Skin of body (tissue), 2 donors: ENCODE measurements around the gene GBA3. TPM values are rescaled to one million over a fixed set of nuclear protein-coding genes. Genes with fewer than 3 reads are reported as not detected.

Source experiments
- DNase-seq: peaks from one replicate; lab custom pipeline; 2025; lab: John Stamatoyannopoulos, UW
- total RNA-seq: library from RNA; depleted of rRNA; stranded (reverse); fragments of >200 nt; gene quantifications from one replicate; pipeline ENCODE4 v1.2.3, GENCODE V29; 2014

GBA3 gene
- 0.30 TPM for total RNA-seq

- no peak for DNase-seq
Observed at GRCh38 chr4:22692736-22693135, at the start of gene GBA3. Gene GBA3 (plus strand): TSS chr4:22692937.

- no peak for DNase-seq
Observed at GRCh38 chr4:22643952-22644351, 48.8 kb upstream of the GBA3 start.

GRCh38 chr4:22645481-22646182 lies 47.1 kb upstream of the GBA3 start:
- no peak for DNase-seq

GRCh38 chr4:22648996-22649395 lies 43.7 kb upstream of the GBA3 start:
- no peak for DNase-seq

- DNase-seq, result no peak
Observed at GRCh38 chr4:22650771-22651170, 42.0 kb upstream of the GBA3 start.

GRCh38 chr4:22653752-22654151 lies 39.0 kb upstream of the GBA3 start:
- no peak for DNase-seq

GRCh38 chr4:22661443-22661842 lies 31.3 kb upstream of the GBA3 start:
- DNase-seq, result peak; percentile 71

- no peak for DNase-seq
Observed at GRCh38 chr4:22667332-22667940, 25.3 kb upstream of the GBA3 start.

GRCh38 chr4:22668301-22668700 lies 24.4 kb upstream of the GBA3 start:
- peak; percentile 86 for DNase-seq

- DNase-seq, result no peak
Observed at GRCh38 chr4:22668702-22669101, 24.0 kb upstream of the GBA3 start.

- DNase-seq, result peak; percentile 1
Observed at GRCh38 chr4:22670956-22671355, 21.8 kb upstream of the GBA3 start.

- no peak for DNase-seq
Observed at GRCh38 chr4:22672519-22672918, 20.2 kb upstream of the GBA3 start.

- DNase-seq, result no peak
Observed at GRCh38 chr4:22672944-22673343, 19.8 kb upstream of the GBA3 start.

GRCh38 chr4:22674700-22675099 lies 18.0 kb upstream of the GBA3 start:
- no peak for DNase-seq

- no peak for DNase-seq
Observed at GRCh38 chr4:22676063-22676462, 16.7 kb upstream of the GBA3 start.

- DNase-seq, result no peak
Observed at GRCh38 chr4:22677780-22678179, 15.0 kb upstream of the GBA3 start.

GRCh38 chr4:22678940-22679854 lies 13.5 kb upstream of the GBA3 start:
- peak; percentile 80 for DNase-seq

GRCh38 chr4:22680065-22680642 lies 12.6 kb upstream of the GBA3 start:
- DNase-seq, result no peak

GRCh38 chr4:22683726-22684125 lies 9.0 kb upstream of the GBA3 start:
- no peak for DNase-seq

- no peak for DNase-seq
Observed at GRCh38 chr4:22686141-22686540, 6.6 kb upstream of the GBA3 start.

GRCh38 chr4:22688236-22688635 lies 4.5 kb upstream of the GBA3 start:
- DNase-seq, result no peak

- no peak for DNase-seq
Observed at GRCh38 chr4:22689428-22689827, 3.3 kb upstream of the GBA3 start.
